Activated naive CD8-positive, alpha-beta T cell treated with anti-CD3 and anti-CD28 coated beads for 36 hours (primary cell): ENCODE results near the gene NPAS2. TPM values are rescaled to one million over a fixed set of nuclear protein-coding genes. Genes with fewer than 3 reads are reported as not detected.

Source experiments
- DNase-seq: peaks from one replicate; pipeline ENCODE4 v3.0.0; 2021
- H3K27ac Mint-ChIP-seq: one replicate; pipeline ENCODE4 v1.8.0; 2022; ENCODE audit warnings: mild to moderate bottlenecking, moderate library complexity, mixed read lengths
- H3K27me3 Mint-ChIP-seq: one replicate; pipeline ENCODE4 v1.8.0; 2022; ENCODE audit warnings: mild to moderate bottlenecking, mixed read lengths
- H3K36me3 Mint-ChIP-seq: one replicate; pipeline ENCODE4 v1.8.0; 2021; ENCODE audit warnings: mild to moderate bottlenecking, mixed read lengths
- H3K4me1 Mint-ChIP-seq: one replicate; pipeline ENCODE4 v1.8.0; 2021; ENCODE audit warnings: mixed read lengths
- H3K4me3 Mint-ChIP-seq: one replicate; pipeline ENCODE4 v1.8.0; 2022; ENCODE audit warnings: mild to moderate bottlenecking, moderate library complexity, mixed read lengths
- H3K9me3 Mint-ChIP-seq: one replicate; pipeline ENCODE4 v1.8.0; 2022; ENCODE audit warnings: mixed read lengths
- total RNA-seq, 2 experiments: library from RNA; stranded (reverse); gene quantifications; one replicate each; pipeline ENCODE4 v1.2.3, GENCODE V29; 2021

NPAS2 gene
- total RNA-seq, 2 experiments from 2014 or later: 7.3 to 9.3 TPM

- no peaks in the 10 kb centered on the region for H3K9me3 Mint-ChIP-seq
- peaks cover 15% of the 10 kb centered on the region for H3K4me1 Mint-ChIP-seq
- no peak overlapping the region for H3K4me3 Mint-ChIP-seq
- H3K36me3 Mint-ChIP-seq: peaks cover 7% of the 10 kb centered on the region
- no peak overlapping the region for H3K27ac Mint-ChIP-seq
- DNase-seq: no peak
- H3K27me3 Mint-ChIP-seq: no peaks in the 10 kb centered on the region
Measured at GRCh38 chr2:100906131-100906530, 86.2 kb downstream of the NPAS2 start.

- no peak for DNase-seq
- Mint-ChIP-seq H3K36me3 (peaks cover 7% of the 10 kb centered on the region), H3K4me3 (no peak overlapping the region), H3K9me3 (no peaks in the 10 kb centered on the region), H3K27ac (no peak overlapping the region), H3K4me1 (peaks cover 15% of the 10 kb centered on the region), H3K27me3 (no peaks in the 10 kb centered on the region)
Measured at GRCh38 chr2:100906679-100907078, 86.7 kb downstream of the NPAS2 start.

- no peak overlapping the region for H3K4me3 Mint-ChIP-seq
- H3K4me1 Mint-ChIP-seq: peaks cover 15% of the 10 kb centered on the region
- no peaks in the 10 kb centered on the region for H3K9me3 Mint-ChIP-seq
- H3K36me3 Mint-ChIP-seq: peaks cover 5% of the 10 kb centered on the region
- H3K27ac Mint-ChIP-seq: no peak overlapping the region
- DNase-seq: no peak
- H3K27me3 Mint-ChIP-seq: no peaks in the 10 kb centered on the region
Measured at GRCh38 chr2:100907832-100908231, 87.9 kb downstream of the NPAS2 start.

- no peak overlapping the region for H3K27ac Mint-ChIP-seq
Measured at GRCh38 chr2:100909534-100910081, 89.7 kb downstream of the NPAS2 start.

GRCh38 chr2:100910111-100910510, 90.2 kb downstream of the NPAS2 start:
- peaks cover 10% of the 10 kb centered on the region for H3K36me3 Mint-ChIP-seq
- H3K4me3 Mint-ChIP-seq: no peak overlapping the region
- H3K4me1 Mint-ChIP-seq: peaks cover 13% of the 10 kb centered on the region
- H3K27me3 Mint-ChIP-seq: peaks cover 8% of the 10 kb centered on the region
- H3K27ac Mint-ChIP-seq: no peak overlapping the region
- DNase-seq: no peak
- peaks cover 2% of the 10 kb centered on the region for H3K9me3 Mint-ChIP-seq

More at GRCh38 chr2:100909534-100910081, 89.7 kb downstream of the NPAS2 start:
- Mint-ChIP-seq H3K36me3 (peaks cover 8% of the 10 kb centered on the region), H3K4me1 (peaks cover 15% of the 10 kb centered on the region), H3K4me3 (no peak overlapping the region), H3K27me3 (peaks cover 8% of the 10 kb centered on the region), H3K9me3 (no peaks in the 10 kb centered on the region)
- DNase-seq: no peak

DNA sequence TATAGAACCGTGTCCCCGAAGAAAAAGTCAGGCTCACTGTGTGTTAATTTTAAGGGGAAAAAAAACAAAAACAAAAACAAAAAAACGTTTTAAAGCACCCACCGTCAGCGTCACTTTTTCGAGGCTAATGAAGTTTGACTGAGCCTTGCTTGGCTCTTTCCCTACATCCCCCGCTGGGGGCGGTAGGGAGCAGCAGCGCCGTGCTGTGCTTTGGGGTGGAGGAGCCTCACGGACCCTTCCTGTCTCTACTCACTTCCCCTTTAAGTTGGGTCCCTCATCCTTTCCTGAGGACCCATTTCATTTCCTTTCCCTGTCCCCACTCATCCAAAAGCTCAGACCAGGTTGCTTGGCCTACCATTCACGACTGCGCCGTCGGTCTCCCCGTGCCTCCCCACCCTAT, 99.4 kb downstream of the NPAS2 start:
- H3K27ac Mint-ChIP-seq: no peak overlapping the region
- DNase-seq: peak; percentile 29
- H3K4me3 Mint-ChIP-seq: no peak overlapping the region
- no peaks in the 10 kb centered on the region for H3K4me1 Mint-ChIP-seq
- peaks cover 8% of the 10 kb centered on the region for H3K9me3 Mint-ChIP-seq
- H3K36me3 Mint-ChIP-seq: peaks cover 5% of the 10 kb centered on the region
- no peaks in the 10 kb centered on the region for H3K27me3 Mint-ChIP-seq

- H3K27ac Mint-ChIP-seq: no peak overlapping the region
- H3K36me3 Mint-ChIP-seq: peaks cover 13% of the 10 kb centered on the region
- no peak for DNase-seq
- H3K4me3 Mint-ChIP-seq: no peak overlapping the region
- H3K9me3 Mint-ChIP-seq: peaks cover 2% of the 10 kb centered on the region
- H3K4me1 Mint-ChIP-seq: peaks cover 4% of the 10 kb centered on the region
- no peaks in the 10 kb centered on the region for H3K27me3 Mint-ChIP-seq
Measured at GRCh38 chr2:100921685-100922161, 101.8 kb downstream of the NPAS2 start.

- H3K27me3 Mint-ChIP-seq: no peaks in the 10 kb centered on the region
- peaks cover 13% of the 10 kb centered on the region for H3K36me3 Mint-ChIP-seq
- no peak for DNase-seq
- peak overlapping the region; percentile 73 for H3K27ac Mint-ChIP-seq
- H3K4me1 Mint-ChIP-seq: peaks cover 4% of the 10 kb centered on the region
- H3K9me3 Mint-ChIP-seq: no peaks in the 10 kb centered on the region
- H3K4me3 Mint-ChIP-seq: no peak overlapping the region
Measured at GRCh38 chr2:100923461-100924060, 103.6 kb downstream of the NPAS2 start.

DNA sequence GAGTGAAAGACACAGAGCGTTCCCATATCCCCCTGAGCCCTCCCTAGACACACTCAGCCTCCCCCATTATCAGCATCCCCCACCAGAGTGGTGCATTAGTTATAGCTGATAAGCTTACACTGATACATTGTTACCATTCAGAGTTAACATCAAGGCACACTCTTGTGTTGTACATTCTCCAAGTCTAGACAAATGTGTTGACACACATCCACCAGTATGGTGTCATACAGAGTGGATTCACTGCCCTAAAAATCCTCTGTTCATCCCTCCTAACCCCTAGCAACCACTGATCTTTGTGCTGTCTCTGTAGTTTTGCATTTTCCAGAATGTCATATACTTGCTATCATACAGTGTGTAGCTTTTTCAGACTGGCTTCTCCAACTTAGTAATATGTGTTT, 104.2 kb downstream of the NPAS2 start:
- DNase-seq: no peak
- H3K27me3 Mint-ChIP-seq: no peaks in the 10 kb centered on the region
- H3K4me3 Mint-ChIP-seq: no peak overlapping the region
- H3K36me3 Mint-ChIP-seq: peaks cover 13% of the 10 kb centered on the region
- H3K9me3 Mint-ChIP-seq: no peaks in the 10 kb centered on the region
- H3K4me1 Mint-ChIP-seq: peaks cover 4% of the 10 kb centered on the region
- H3K27ac Mint-ChIP-seq: peak overlapping the region; percentile 73

GRCh38 chr2:100924520-100925451, 104.8 kb downstream of the NPAS2 start:
- Mint-ChIP-seq H3K9me3 (no peaks in the 10 kb centered on the region), H3K4me3 (no peak overlapping the region), H3K27ac (peak overlapping the region; percentile 73), H3K27me3 (no peaks in the 10 kb centered on the region), H3K36me3 (peaks cover 13% of the 10 kb centered on the region), H3K4me1 (peaks cover 4% of the 10 kb centered on the region)
- peak; percentile 3 for DNase-seq

- no peaks in the 10 kb centered on the region for H3K27me3 Mint-ChIP-seq
- peaks cover 13% of the 10 kb centered on the region for H3K36me3 Mint-ChIP-seq
- H3K9me3 Mint-ChIP-seq: no peaks in the 10 kb centered on the region
Measured at GRCh38 chr2:100928235-100928634, 108.3 kb downstream of the NPAS2 start.

GRCh38 chr2:100929147-100929546, 109.2 kb downstream of the NPAS2 start:
- no peaks in the 10 kb centered on the region for H3K9me3 Mint-ChIP-seq
- no peak for DNase-seq
- no peaks in the 10 kb centered on the region for H3K27me3 Mint-ChIP-seq
- H3K4me3 Mint-ChIP-seq: no peak overlapping the region
- H3K36me3 Mint-ChIP-seq: peaks cover 14% of the 10 kb centered on the region
- H3K27ac Mint-ChIP-seq: no peak overlapping the region
- peaks cover 4% of the 10 kb centered on the region for H3K4me1 Mint-ChIP-seq

More at GRCh38 chr2:100928235-100928634, 108.3 kb downstream of the NPAS2 start:
- no peak overlapping the region for H3K4me3 Mint-ChIP-seq
- no peak overlapping the region for H3K27ac Mint-ChIP-seq
- no peak for DNase-seq
- peaks cover 4% of the 10 kb centered on the region for H3K4me1 Mint-ChIP-seq

- Mint-ChIP-seq H3K4me3 (no peak overlapping the region), H3K27ac (no peak overlapping the region), H3K36me3 (peaks cover 1% of the 10 kb centered on the region), H3K9me3 (no peaks in the 10 kb centered on the region), H3K4me1 (no peaks in the 10 kb centered on the region), H3K27me3 (no peaks in the 10 kb centered on the region)
- DNase-seq: no peak
Measured at GRCh38 chr2:100934504-100935371, 114.8 kb downstream of the NPAS2 start.

GRCh38 chr2:100935372-100935752, 115.4 kb downstream of the NPAS2 start:
- H3K27me3 Mint-ChIP-seq: no peaks in the 10 kb centered on the region
- no peak overlapping the region for H3K4me3 Mint-ChIP-seq
- H3K9me3 Mint-ChIP-seq: no peaks in the 10 kb centered on the region
- H3K27ac Mint-ChIP-seq: no peak overlapping the region
- H3K36me3 Mint-ChIP-seq: peaks cover 1% of the 10 kb centered on the region
- DNase-seq: no peak
- peaks cover 3% of the 10 kb centered on the region for H3K4me1 Mint-ChIP-seq
